Adrenal gland (tissue), 5 donors: ENCODE measurements around the gene RPL39L.

Experiments
- POLR2A ChIP-seq, 2 donors: fragments of 450-650 bp; IDR thresholded peaks; one replicate each; pipeline ENCODE4 v1.6.1; 2017; ENCODE audit warnings: antibody characterized with exemption in 2 of 2, mild to moderate bottlenecking in 2 of 2, moderate library complexity in 1 of 2
- TF ChIP-seq, protein P1 (sequence below), 6 experiments: fragments of 450-650 bp in 4 of 6; fragments of 200-600 bp in 2 of 6; sonication (generic) in 1 of 6; IDR thresholded peaks; 1 replicate in 5 of 6; 2 replicates in 1 of 6; pipeline versions ENCODE4 v1.5.1 to v1.8.0; 2016 to 2021; ENCODE audit warnings: antibody characterized with exemption in 6 of 6, mild to moderate bottlenecking in 2 of 6, moderate library complexity in 1 of 6
- donor health status: DM: no; HTN: no; CAD: no.

DNA sequence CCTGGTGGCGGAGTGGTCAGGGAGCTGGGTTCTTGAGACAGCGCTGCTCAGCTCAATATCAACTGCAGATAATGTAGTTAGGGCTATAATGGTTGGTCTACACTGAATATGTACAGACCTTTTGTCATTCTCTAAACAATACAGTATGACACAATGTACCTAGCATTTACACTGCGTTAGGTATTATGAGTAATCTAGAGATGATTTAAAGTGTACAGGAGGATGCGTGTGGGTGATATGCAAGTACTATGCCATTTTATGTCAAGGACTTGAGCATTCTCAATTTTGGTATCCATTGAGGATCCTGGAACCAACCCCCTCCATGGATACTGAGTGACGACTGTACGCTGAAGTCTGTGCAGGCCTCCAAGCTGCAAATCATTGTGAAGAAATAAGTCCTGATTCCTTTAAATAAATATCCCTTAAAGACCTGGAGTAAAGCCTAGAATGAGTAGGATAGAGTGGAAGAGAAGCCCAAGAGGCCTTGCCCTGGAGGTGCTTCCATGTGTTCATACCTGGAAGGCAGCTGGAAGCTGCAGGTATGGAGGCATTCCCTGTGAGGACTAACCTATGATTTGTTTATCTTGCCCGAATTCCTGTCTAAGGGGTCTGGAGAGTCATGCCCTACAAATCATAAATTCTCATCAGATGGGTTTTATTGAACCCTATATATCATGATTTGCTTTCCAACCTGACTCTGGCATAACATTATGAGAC lies 42.3 kb upstream of the RPL39L start:
- TF ChIP-seq POLR2A (IDR thresholded peaks at IDR 0.05): no peak
- TF ChIP-seq, protein P1, sequence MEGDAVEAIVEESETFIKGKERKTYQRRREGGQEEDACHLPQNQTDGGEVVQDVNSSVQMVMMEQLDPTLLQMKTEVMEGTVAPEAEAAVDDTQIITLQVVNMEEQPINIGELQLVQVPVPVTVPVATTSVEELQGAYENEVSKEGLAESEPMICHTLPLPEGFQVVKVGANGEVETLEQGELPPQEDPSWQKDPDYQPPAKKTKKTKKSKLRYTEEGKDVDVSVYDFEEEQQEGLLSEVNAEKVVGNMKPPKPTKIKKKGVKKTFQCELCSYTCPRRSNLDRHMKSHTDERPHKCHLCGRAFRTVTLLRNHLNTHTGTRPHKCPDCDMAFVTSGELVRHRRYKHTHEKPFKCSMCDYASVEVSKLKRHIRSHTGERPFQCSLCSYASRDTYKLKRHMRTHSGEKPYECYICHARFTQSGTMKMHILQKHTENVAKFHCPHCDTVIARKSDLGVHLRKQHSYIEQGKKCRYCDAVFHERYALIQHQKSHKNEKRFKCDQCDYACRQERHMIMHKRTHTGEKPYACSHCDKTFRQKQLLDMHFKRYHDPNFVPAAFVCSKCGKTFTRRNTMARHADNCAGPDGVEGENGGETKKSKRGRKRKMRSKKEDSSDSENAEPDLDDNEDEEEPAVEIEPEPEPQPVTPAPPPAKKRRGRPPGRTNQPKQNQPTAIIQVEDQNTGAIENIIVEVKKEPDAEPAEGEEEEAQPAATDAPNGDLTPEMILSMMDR (IDR thresholded peaks at IDR 0.05): no peak
